WTC11 (cell line): ENCODE results near the gene L1TD1. TPM values are rescaled to one million over a fixed set of nuclear protein-coding genes. Genes with fewer than 3 reads are reported as not detected.

Experiments
- ATAC-seq: fragments of 200-7000 bp; cut with Tn5 transposase; 2 replicates; pipeline ENCODE4 v1.10.0; 2021; ENCODE audit warnings: mild to moderate bottlenecking, moderate library complexity
- CTCF ChIA-PET: fragments of 300-600 bp; sonication (Branson Sonifier 250); formaldehyde crosslinking; loops from one replicate; lab custom pipeline; 2021; ENCODE audit warnings: antibody characterized with exemption; lab: Charles Lee
- POLR2A ChIA-PET: fragments of 350-600 bp; sonication (Branson Sonifier 250); formaldehyde crosslinking; loops from one replicate; lab custom pipeline; 2021; ENCODE audit warnings: antibody characterized with exemption; lab: Charles Lee
- DNase-seq: peaks from one replicate; pipeline ENCODE4 v3.0.0; 2021; ENCODE audit warnings: low spot score
- H3K27ac Mint-ChIP-seq: 2 replicates; pipeline ENCODE4 v1.8.0; 2021; ENCODE audit warnings: mixed read lengths
- H3K27me3 Mint-ChIP-seq: 2 replicates; pipeline ENCODE4 v1.8.0; 2021; ENCODE audit warnings: low read depth, mild to moderate bottlenecking, moderate library complexity, mixed read lengths
- H3K36me3 Mint-ChIP-seq: 2 replicates; pipeline ENCODE4 v1.8.0; 2021; ENCODE audit warnings: mixed read lengths
- H3K4me1 Mint-ChIP-seq: 2 replicates; pipeline ENCODE4 v1.8.0; 2022; ENCODE audit warnings: mixed read lengths
- H3K4me3 Mint-ChIP-seq: 2 replicates; pipeline ENCODE4 v1.8.0; 2021; ENCODE audit warnings: mild to moderate bottlenecking, moderate library complexity, mixed read lengths
- H3K9me3 Mint-ChIP-seq: 2 replicates; pipeline ENCODE4 v1.8.0; 2021; ENCODE audit warnings: mixed read lengths
- CBFB ChIP-seq: sonication (generic); formaldehyde crosslinking; IDR thresholded peaks from 2 replicates; pipeline ENCODE4 v1.8.1; 2022; ENCODE audit warnings: mild to moderate bottlenecking, low read depth, missing genetic modification reagents
- CDX4 ChIP-seq: fragments of 250-450 bp; sonication (Bioruptor Pico); IDR thresholded peaks from 2 replicates; pipeline ENCODE4 v1.9.0; 2021; ENCODE audit warnings: moderate library complexity, mild to moderate bottlenecking, inconsistent platforms, borderline replicate concordance
- HMGA2 ChIP-seq: fragments of 250-450 bp; sonication (Bioruptor Pico); IDR thresholded peaks from 2 replicates; pipeline ENCODE4 v1.4.0; 2021; ENCODE audit warnings: mild to moderate bottlenecking, moderate library complexity
- JUN ChIP-seq: sonication (generic); formaldehyde crosslinking; IDR thresholded peaks from 2 replicates; pipeline ENCODE4 v1.8.0; 2023; ENCODE audit warnings: mild to moderate bottlenecking, missing genetic modification reagents
- KAT7 ChIP-seq: sonication (generic); formaldehyde crosslinking; IDR thresholded peaks from 2 replicates; pipeline ENCODE4 v1.8.1; 2023; ENCODE audit warnings: missing genetic modification reagents, mild to moderate bottlenecking, borderline replicate concordance
- MAX ChIP-seq: sonication (generic); formaldehyde crosslinking; IDR thresholded peaks from 2 replicates; pipeline ENCODE4 v1.8.0; 2022; ENCODE audit warnings: mild to moderate bottlenecking, missing genetic modification reagents
- NR1H2 ChIP-seq: sonication (generic); formaldehyde crosslinking; IDR thresholded peaks from 2 replicates; pipeline ENCODE4 v1.9.0; 2021; ENCODE audit warnings: mild to moderate bottlenecking, moderate library complexity, missing genetic modification reagents
- NR2C2 ChIP-seq: sonication (generic); formaldehyde crosslinking; IDR thresholded peaks from 2 replicates; pipeline ENCODE4 v1.8.0; 2022; ENCODE audit warnings: mild to moderate bottlenecking, missing genetic modification reagents
- OVOL2 ChIP-seq: fragments of 250-450 bp; sonication (Bioruptor Pico); IDR thresholded peaks from 2 replicates; pipeline ENCODE4 v1.9.0; 2021; ENCODE audit warnings: mild to moderate bottlenecking, borderline replicate concordance
- STAT6 ChIP-seq: sonication (generic); formaldehyde crosslinking; conservative IDR thresholded peaks from 2 replicates; pipeline ENCODE4 v1.8.1; 2023; ENCODE audit warnings: mild to moderate bottlenecking, low read depth, missing genetic modification reagents, moderate library complexity
- ZBTB43 ChIP-seq: sonication (generic); formaldehyde crosslinking; IDR thresholded peaks from 2 replicates; pipeline ENCODE4 v1.8.1; 2023; ENCODE audit warnings: mild to moderate bottlenecking, missing genetic modification reagents
- ZNF121 ChIP-seq: sonication (generic); formaldehyde crosslinking; IDR thresholded peaks from 2 replicates; pipeline ENCODE4 v1.8.0; 2023; ENCODE audit warnings: missing genetic modification reagents
- ZNF317 ChIP-seq: sonication (generic); formaldehyde crosslinking; IDR thresholded peaks from 2 replicates; pipeline ENCODE4 v1.8.1; 2023; ENCODE audit warnings: low read depth, mild to moderate bottlenecking, moderate library complexity, missing genetic modification reagents, borderline replicate concordance
- ZNF423 ChIP-seq: fragments of 250-450 bp; sonication (Bioruptor Pico); IDR thresholded peaks from 2 replicates; pipeline ENCODE4 v2.1.2; 2022; ENCODE audit warnings: mild to moderate bottlenecking, moderate library complexity
- ZNF425 ChIP-seq: fragments of 250-450 bp; sonication (Bioruptor Pico); conservative IDR thresholded peaks from 2 replicates; pipeline ENCODE4 v1.9.0; 2021; ENCODE audit warnings: mild to moderate bottlenecking
- ZNF512 ChIP-seq: sonication (generic); formaldehyde crosslinking; IDR thresholded peaks from 2 replicates; pipeline ENCODE4 v1.8.1; 2022; ENCODE audit warnings: missing genetic modification reagents, borderline replicate concordance
- ZNF532 ChIP-seq: fragments of 250-450 bp; sonication (Bioruptor Pico); IDR thresholded peaks from 2 replicates; pipeline ENCODE4 v1.9.0; 2021; ENCODE audit warnings: mild to moderate bottlenecking, borderline replicate concordance
- total RNA-seq: library from RNA; stranded (reverse); gene quantifications from 3 replicates; pipeline ENCODE4 v1.2.3, GENCODE V29; 2021

The L1TD1 gene
- total RNA-seq, 1 experiment from 2014 or later = 319 TPM

GRCh38 chr1:62250126-62250726, 55.6 kb downstream of the L1TD1 start:
- Mint-ChIP-seq H3K4me3 (no peak overlapping the region), H3K27ac (no peak overlapping the region), H3K9me3 (no peaks in the 10 kb centered on the region)
- POLR2A ChIA-PET = interaction anchor here (1.1 kb wide), 1 partner anchor 88 kb away, joined by 3 read pairs; no protein-coding TSS in a partner anchor
- TF ChIP-seq NR1H2 (CRISPR knock-in tag) (no peak), ZNF121 (CRISPR knock-in tag) (no peak), JUN (CRISPR knock-in tag) (no peak), STAT6 (CRISPR knock-in tag) (no peak), ZBTB43 (CRISPR knock-in tag) (no peak), ZNF317 (CRISPR knock-in tag) (no peak), MAX (no peak), ZNF423 (no peak)
- TF ChIP-seq, all 79 proteins: peak for 0
- CTCF ChIA-PET = interaction anchor here (0.6 to 1.6 kb wide), 7 partner anchors 13 to 107 kb away, joined by 3 to 6 read pairs (median 4); partner anchors contain the start of gene KANK4
- no peaks in the 10 kb centered on the region for H3K27me3 Mint-ChIP-seq
- DNase-seq (no peak), ATAC-seq (peak; percentile 76)
- H3K4me1 Mint-ChIP-seq = peaks cover 2% of the 10 kb centered on the region; the same call in 1 of the 2 replicates
- H3K36me3 Mint-ChIP-seq = no peaks in the 10 kb centered on the region

- Mint-ChIP-seq H3K27ac (no peak overlapping the region), H3K4me1 (peaks cover 11% of the 10 kb centered on the region), H3K27me3 (peaks cover 16% of the 10 kb centered on the region), H3K36me3 (no peaks in the 10 kb centered on the region), H3K9me3 (no peaks in the 10 kb centered on the region)
- CTCF ChIA-PET = no interaction called here
- ATAC-seq (no peak), DNase-seq (no peak)
- POLR2A ChIA-PET = no interaction called here
- peak; percentile 98 for TF ChIP-seq HMGA2 (CRISPR knock-in tag)
- TF ChIP-seq CDX4 = no peak
- no peak for TF ChIP-seq ZNF425 (CRISPR knock-in tag)
- TF ChIP-seq KAT7 (CRISPR knock-in tag) = no peak
- TF ChIP-seq, all 79 proteins: peak for 1
- no peak overlapping the region for H3K4me3 Mint-ChIP-seq
Observed at GRCh38 chr1:62259551-62259950, 64.9 kb downstream of the L1TD1 start.

- peaks cover 11% of the 10 kb centered on the region for H3K4me1 Mint-ChIP-seq
- no peak overlapping the region for H3K4me3 Mint-ChIP-seq
- DNase-seq = no peak
- POLR2A ChIA-PET = interaction anchor here (0.6 kb wide), 1 partner anchor 494 kb away, joined by 4 read pairs; no protein-coding TSS in a partner anchor
- H3K27me3 Mint-ChIP-seq = peaks cover 16% of the 10 kb centered on the region
- no peaks in the 10 kb centered on the region for H3K9me3 Mint-ChIP-seq
- ATAC-seq = no peak
- H3K27ac Mint-ChIP-seq = no peak overlapping the region
- H3K36me3 Mint-ChIP-seq = no peaks in the 10 kb centered on the region
- CTCF ChIA-PET = no interaction called here
- no peak for TF ChIP-seq NR2C2
- TF ChIP-seq ZNF532 = no peak
- TF ChIP-seq OVOL2 (CRISPR knock-in tag) = no peak
- TF ChIP-seq CDX4 = no peak
- no peak for TF ChIP-seq CBFB (CRISPR knock-in tag)
- TF ChIP-seq ZNF512 (CRISPR knock-in tag) = no peak
Observed at GRCh38 chr1:62260688-62261087, 66.0 kb downstream of the L1TD1 start.
